ENCODE data around the gene FREY1. TPM values are rescaled to one million over a fixed set of nuclear protein-coding genes. Genes with fewer than 3 reads are reported as not detected.
A peak's percentile ranks its signal among the peaks of the same experiment; 100 is the strongest.

Gene FREY1
- total and polyA plus RNA-seq, 4 donors: 0.15 to 0.67 (median 0.39) TPM

GRCh38 chr11:45918962-45919675 lies 12.0 kb upstream of the FREY1 start:
- peaks cover 0 to 31% (median 4%) of the 10 kb centered on the region in 5 donors for H3K4me1 ChIP-seq (ENCODE audit: control insufficient read depth in 5 of 5, insufficient read depth in 5 of 5, low read length in 5 of 5)
- DNase-seq: peak in 1 of 3 donors; percentile 9
- H3K27me3 ChIP-seq (ENCODE audit: control insufficient read depth in 3 of 3, insufficient read depth in 3 of 3, low read length in 2 of 3): peaks cover 0 to 15% (median 6%) of the 10 kb centered on the region in 3 donors
- 49 to 64% methylated on average over 7 of the region's 7 CpGs for WGBS, 2 donors
- no peak overlapping the region for H3K27ac ChIP-seq (ENCODE audit: low read depth in 1 of 2, low read length in 1 of 2)
- H3K36me3 ChIP-seq (ENCODE audit: control insufficient read depth in 4 of 4, insufficient read depth in 4 of 4, low read length in 4 of 4): peaks cover 4 to 16% (median 9%) of the 10 kb centered on the region in 4 donors
- no peak overlapping the region for H3K4me3 ChIP-seq
- H3K9me3 ChIP-seq (ENCODE audit: control insufficient read depth in 4 of 4, insufficient read depth in 3 of 4, low read length in 3 of 4): no peaks in the 10 kb centered on the region
- no peak for TF ChIP-seq CTCF (IDR thresholded peaks at IDR 0.05; ENCODE audit: control extremely low read depth, extremely low read depth)
- ATAC-seq (ENCODE audit: insufficient read depth, low FRiP score): no peak
- H3K9ac ChIP-seq (ENCODE audit: insufficient read depth in 1 of 2, low read length in 2 of 2): no peak overlapping the region

- Histone ChIP-seq H3K27ac (ENCODE audit: low read depth in 1 of 2, low read length in 1 of 2) (peak overlapping the region; percentile 94 to 95), H3K9ac (ENCODE audit: insufficient read depth in 1 of 2, low read length in 2 of 2) (peak overlapping the region in 1 of 2 donors; percentile 85), H3K36me3 (ENCODE audit: control insufficient read depth in 4 of 4, insufficient read depth in 4 of 4, low read length in 4 of 4) (peaks cover 5 to 23% (median 11%) of the 10 kb centered on the region in 4 donors), H3K9me3 (ENCODE audit: control insufficient read depth in 4 of 4, insufficient read depth in 3 of 4, low read length in 3 of 4) (no peaks in the 10 kb centered on the region), H3K4me1 (ENCODE audit: control insufficient read depth in 5 of 5, insufficient read depth in 5 of 5, low read length in 5 of 5) (peaks cover 0 to 31% (median 4%) of the 10 kb centered on the region in 5 donors), H3K27me3 (ENCODE audit: control insufficient read depth in 3 of 3, insufficient read depth in 3 of 3, low read length in 2 of 3) (peaks cover 0 to 10% (median 6%) of the 10 kb centered on the region in 3 donors), H3K4me3 (peak overlapping the region; percentile 97)
- TF ChIP-seq CTCF (IDR thresholded peaks at IDR 0.05; ENCODE audit: control extremely low read depth, extremely low read depth): no peak
- peak; percentile 60 to 71 (median 70) for DNase-seq
- peak; percentile 54 for ATAC-seq (ENCODE audit: insufficient read depth, low FRiP score)
- 0 to 1% methylated on average over 38 of the region's 38 CpGs for WGBS, 2 donors
Observed at GRCh38 chr11:45918331-45918941, 11.4 kb upstream of the FREY1 start.

- H3K4me1 ChIP-seq (ENCODE audit: control insufficient read depth in 5 of 5, insufficient read depth in 5 of 5, low read length in 5 of 5): peaks cover 0 to 26% (median 4%) of the 10 kb centered on the region in 5 donors
- H3K4me3 ChIP-seq: peak within 1 kb of the TSS; percentile 97
- no peaks in the 10 kb centered on the region for H3K9me3 ChIP-seq (ENCODE audit: control insufficient read depth in 4 of 4, insufficient read depth in 3 of 4, low read length in 3 of 4)
- WGBS, 2 donors: 0% methylated on average over 45 of the region's 45 CpGs
- H3K27me3 ChIP-seq (ENCODE audit: control insufficient read depth in 3 of 3, insufficient read depth in 3 of 3, low read length in 2 of 3): peaks cover 0 to 7% (median 6%) of the 10 kb centered on the region in 3 donors
- ATAC-seq (ENCODE audit: insufficient read depth, low FRiP score) (peak; percentile 83), DNase-seq (peak; percentile 98 to 100 (median 99))
- peaks cover 5 to 29% (median 11%) of the 10 kb centered on the region in 4 donors for H3K36me3 ChIP-seq (ENCODE audit: control insufficient read depth in 4 of 4, insufficient read depth in 4 of 4, low read length in 4 of 4)
- TF ChIP-seq CTCF (IDR thresholded peaks at IDR 0.05; ENCODE audit: control extremely low read depth, extremely low read depth): no peak
- peak within 1 kb of the TSS; percentile 94 to 95 for H3K27ac ChIP-seq (ENCODE audit: low read depth in 1 of 2, low read length in 1 of 2)
- peak within 1 kb of the TSS; percentile 84 to 85 for H3K9ac ChIP-seq (ENCODE audit: insufficient read depth in 1 of 2, low read length in 2 of 2)
Observed at GRCh38 chr11:45917623-45918330, 10.7 kb upstream of the FREY1 start, which contains the start of gene PEX16. Gene PEX16 (minus strand): TSS chr11:45917877. CDS start chr11:45917811, 66 bp downstream.

Data from lung (tissue), 12 donors.